Measurements from ENCODE around the gene TLR4.

- TF ChIP-seq CTCF (IDR thresholded peaks at IDR 0.05) = no peak
- no peak for TF ChIP-seq POLR2A (IDR thresholded peaks at IDR 0.05; ENCODE audit: low read depth)
- no peak for TF ChIP-seq EP300 (IDR thresholded peaks at IDR 0.05)
- TF ChIP-seq POLR2AphosphoS5 (IDR thresholded peaks at IDR 0.05) = no peak
These were observed 29.3 kb downstream of the TLR4 start for GRCh38 chr9:117733465-117733864.

Measured in esophagus muscularis mucosa (tissue), 4 donors.